IMR-90 (cell line): Measurements from ENCODE around the gene COL4A3. TPM values are rescaled to one million over a fixed set of nuclear protein-coding genes. Genes with fewer than 3 reads are reported as not detected.

Source experiments
- ATAC-seq: fragments of 200-7000 bp; cut with Tn5 transposase; 2 replicates; pipeline ENCODE4 v1.9.1; 2020; ENCODE audit warnings: low read depth, mild to moderate bottlenecking, moderate library complexity
- BruUV-seq: library from RNA; stranded (reverse); fragments of 400-500 nt; replicated peaks from 2 replicates; lab custom pipeline; 2021; lab: Mats Ljungman, UMichigan
- CTCF ChIA-PET: fragments of 300-600 bp; formaldehyde crosslinking; extraction: SDS; loops from one replicate; lab custom pipeline; 2021; ENCODE audit warnings: antibody characterized with exemption; lab: Yijun Ruan, JAX
- POLR2A ChIA-PET: fragments of 300-600 bp; sonication (Branson Sonifier 250); formaldehyde crosslinking; loops from one replicate; lab custom pipeline; 2022; ENCODE audit warnings: antibody characterized with exemption; ENCODE audit not compliant: unreplicated experiment; lab: Charles Lee
- DNase-seq: peaks from one replicate; pipeline ENCODE4 v3.0.0; 2013
- H2AFZ ChIP-seq: replicated peaks from 2 replicates; pipeline ENCODE3; 2013; ENCODE audit warnings: low read length, mild to moderate bottlenecking; ENCODE audit not compliant: poor library complexity
- H2AK5ac ChIP-seq: 2 replicates; pipeline ENCODE4 v1.6.1; 2013; ENCODE audit warnings: low read depth, low read length, inconsistent platforms
- H2AK9ac ChIP-seq: replicated peaks from 2 replicates; pipeline ENCODE3; 2013; ENCODE audit warnings: mild to moderate bottlenecking, low read depth, low read length, moderate library complexity; ENCODE audit not compliant: poor library complexity
- H2BK120ac ChIP-seq: 2 replicates; pipeline ENCODE4 v1.6.1; 2013; ENCODE audit warnings: low read depth, low read length, inconsistent platforms
- H2BK15ac ChIP-seq: 3 replicates; pipeline ENCODE4 v1.6.1; 2013; ENCODE audit warnings: low read depth, low read length, inconsistent platforms
- H2BK20ac ChIP-seq: 2 replicates; pipeline ENCODE4 v1.6.1; 2013; ENCODE audit warnings: low read depth, mild to moderate bottlenecking, inconsistent platforms, low read length, moderate library complexity
- H2BK5ac ChIP-seq: 2 replicates; pipeline ENCODE4 v1.6.1; 2013; ENCODE audit warnings: mild to moderate bottlenecking, low read depth, low read length, inconsistent platforms; ENCODE audit not compliant: poor library complexity, severe bottlenecking
- H3K14ac ChIP-seq: replicated peaks from 2 replicates; pipeline ENCODE4 v1.6.1; 2013; ENCODE audit warnings: low read depth, low read length, inconsistent platforms
- H3K18ac ChIP-seq: 2 replicates; pipeline ENCODE4 v1.6.1; 2013; ENCODE audit warnings: low read depth, low read length, control low read depth
- H3K23ac ChIP-seq: 2 replicates; pipeline ENCODE4 v1.6.1; 2013; ENCODE audit warnings: low read depth, low read length, inconsistent platforms
- H3K27ac ChIP-seq: 2 replicates; pipeline ENCODE4 v1.5.1; 2013; ENCODE audit warnings: mild to moderate bottlenecking, control low read depth, low read length; ENCODE audit not compliant: insufficient read depth
- H3K27me3 ChIP-seq: 2 replicates; pipeline ENCODE4 v1.6.1; 2013; ENCODE audit warnings: low read length; ENCODE audit not compliant: control insufficient read depth, insufficient read depth
- H3K36me3 ChIP-seq: 2 replicates; pipeline ENCODE4 v1.6.1; 2013; ENCODE audit warnings: low read length, mixed read lengths; ENCODE audit not compliant: control insufficient read depth, insufficient read depth
- H3K4ac ChIP-seq: 2 replicates; pipeline ENCODE4 v1.6.1; 2013; ENCODE audit warnings: low read depth, low read length, inconsistent platforms
- H3K4me1 ChIP-seq: 2 replicates; pipeline ENCODE4 v1.6.1; 2013; ENCODE audit warnings: low read length, mixed read lengths; ENCODE audit not compliant: control insufficient read depth, insufficient read depth
- H3K4me2 ChIP-seq: 2 replicates; pipeline ENCODE4 v1.6.1; 2013; ENCODE audit warnings: low read depth, mild to moderate bottlenecking, control low read depth, low read length, moderate library complexity
- H3K4me3 ChIP-seq: 2 replicates; pipeline ENCODE4 v1.5.1; 2013; ENCODE audit warnings: low read depth, mild to moderate bottlenecking, control low read depth, low read length, moderate library complexity; ENCODE audit not compliant: insufficient read depth
- H3K56ac ChIP-seq: 2 replicates; pipeline ENCODE4 v1.6.1; 2013; ENCODE audit warnings: low read length, inconsistent platforms; ENCODE audit not compliant: insufficient read depth; ENCODE audit errors: extremely low read depth
- H3K79me1 ChIP-seq, 2 experiments: 2 replicates each; pipeline ENCODE4 v1.6.1; 2013; ENCODE audit warnings: low read length in 2 of 2, inconsistent platforms in 1 of 2, low read depth in 1 of 2
- H3K9ac ChIP-seq: 2 replicates; pipeline ENCODE4 v1.6.1; 2013; ENCODE audit warnings: low read depth, low read length, control low read depth
- H3K9me1 ChIP-seq: 2 replicates; pipeline ENCODE4 v1.6.1; 2013; ENCODE audit warnings: low read length, inconsistent platforms; ENCODE audit not compliant: insufficient read depth
- H3K9me3 ChIP-seq: 2 replicates; pipeline ENCODE4 v1.6.1; 2013; ENCODE audit warnings: low read length; ENCODE audit not compliant: control insufficient read depth, insufficient read depth
- H4K20me1 ChIP-seq: 2 replicates; pipeline ENCODE4 v1.6.1; 2013; ENCODE audit warnings: low read length, inconsistent platforms; ENCODE audit not compliant: insufficient read depth
- H4K5ac ChIP-seq: 2 replicates; pipeline ENCODE4 v1.6.1; 2013; ENCODE audit warnings: mild to moderate bottlenecking, low read depth, low read length, control low read depth
- H4K8ac ChIP-seq, 2 experiments: 2 replicates each; pipeline ENCODE4 v1.6.1; 2013; ENCODE audit warnings: low read depth in 2 of 2, low read length in 2 of 2, control low read depth in 1 of 2, inconsistent platforms in 1 of 2
- H4K91ac ChIP-seq: 2 replicates; pipeline ENCODE4 v1.6.1; 2013; ENCODE audit warnings: low read depth, low read length, inconsistent platforms; ENCODE audit not compliant: insufficient read depth
- FOS ChIP-seq: fragments of 150-350 bp; IDR thresholded peaks from 2 replicates; pipeline ENCODE4 v1.6.1; 2016; ENCODE audit warnings: low read depth, low read length
- MAFK ChIP-seq: IDR thresholded peaks from 2 replicates; pipeline ENCODE4 v1.6.1; 2012; ENCODE audit warnings: low read depth, low read length, improper control_type of control experiment
- POLR2A ChIP-seq: IDR thresholded peaks from 2 replicates; pipeline ENCODE4 v1.6.1; 2012; ENCODE audit warnings: mild to moderate bottlenecking, low read depth, low read length
- RAD21 ChIP-seq: IDR thresholded peaks from 2 replicates; pipeline ENCODE4 v1.6.1; 2012; ENCODE audit warnings: low read length, improper control_type of control experiment
- RCOR1 ChIP-seq: IDR thresholded peaks from 2 replicates; pipeline ENCODE4 v1.6.1; 2012; ENCODE audit warnings: mild to moderate bottlenecking, low read length, improper control_type of control experiment; ENCODE audit not compliant: insufficient replicate concordance
- RFX5 ChIP-seq: IDR thresholded peaks from 2 replicates; pipeline ENCODE4 v1.8.0; 2012; ENCODE audit warnings: low read depth, mild to moderate bottlenecking, low read length, moderate library complexity
- SMC3 ChIP-seq: fragments of 150-350 bp; IDR thresholded peaks from 2 replicates; pipeline ENCODE4 v1.6.1; 2016; ENCODE audit warnings: low read depth, mild to moderate bottlenecking, antibody characterized with exemption, low read length, moderate library complexity
- WGBS, 2 experiments: methylation state at CpG; one replicate each; pipeline versions ENCODE4 v1.1.5 to v1.1.7; 2013; ENCODE audit warnings: missing lambda C conversion rate in 2 of 2; ENCODE audit not compliant: insufficient read length in 1 of 2; ENCODE audit errors: extremely low coverage in 2 of 2; 5-methylcytosine and 5-hydroxymethylcytosine counted together
- dilution Hi-C: fragments of 300-500 bp; cut with HindIII; formaldehyde crosslinking; loops from one replicate; pipeline ENCODE4 v1.14.3; 2018; ENCODE audit warnings: low sequenced_read_pairs; ENCODE audit not compliant: unreplicated experiment
- in situ Hi-C: fragments of 300-500 bp; cut with MboI; formaldehyde crosslinking; loops from 3 replicates; pipeline ENCODE4 v1.14.3; 2019; ENCODE audit warnings: low sequenced_read_pairs, inconsistent platforms, mixed read lengths
- intact Hi-C: fragments of 100-400 bp; cut with micrococcal nuclease; formaldehyde crosslinking; loops from 2 replicates; pipeline ENCODE4 v1.10.0; 2022
- polyA plus RNA-seq, 3 experiments: library from polyadenylated mRNA; depleted of rRNA; stranded (reverse); fragments of >200 nt; gene quantifications; 2 replicates each; pipeline ENCODE4 v1.2.3, GENCODE V29; 2012; ENCODE audit warnings: low replicate concordance in 1 of 3
- total RNA-seq: library from RNA; depleted of rRNA; stranded (reverse); fragments of >200 nt; gene quantifications from 2 replicates; pipeline ENCODE4 v1.2.3, GENCODE V29; 2012

COL4A3 gene
- total and polyA plus RNA-seq, 2 of the 4 experiments (the other 2 are of a cell fraction): not detected

DNA sequence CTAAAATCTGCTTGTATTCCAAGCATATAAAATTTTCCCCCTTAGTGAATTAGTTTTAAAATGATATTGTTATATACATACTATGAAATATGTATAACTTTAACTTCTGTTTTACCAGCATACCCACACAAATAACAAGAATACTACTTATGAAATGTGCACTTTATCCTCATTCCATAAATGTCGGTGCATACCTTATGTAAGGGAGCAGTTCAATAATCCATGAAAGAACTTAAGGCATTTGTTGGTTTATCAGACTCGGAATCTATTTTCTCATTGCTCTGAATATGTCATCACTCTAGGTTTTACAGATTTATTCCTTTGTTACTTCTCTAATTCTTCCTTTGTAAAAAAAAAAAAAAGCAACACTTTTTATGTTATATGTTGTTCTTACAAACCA, 148.2 kb downstream of the COL4A3 start:
- no TSS peak for BruUV-seq
- ChIA-PET CTCF (no interaction called here), POLR2A (no interaction called here)
- no peak overlapping the region for H3K4ac ChIP-seq
- H4K5ac ChIP-seq: no peak overlapping the region
- dilution Hi-C loops: no loop called here
- no peak overlapping the region for H3K9ac ChIP-seq
- no peak overlapping the region for H4K8ac ChIP-seq
- no peak overlapping the region for H2BK120ac ChIP-seq
- H3K18ac ChIP-seq: no peak overlapping the region
- H3K36me3 ChIP-seq: no peaks in the 10 kb centered on the region
- no peak overlapping the region for H2BK15ac ChIP-seq
- no CpG with 5 or more reads among the region's 2 CpGs for WGBS, 2 experiments
- H4K20me1 ChIP-seq: no peaks in the 10 kb centered on the region
- no peaks in the 10 kb centered on the region for H3K27me3 ChIP-seq
- TF ChIP-seq SMC3: no peak
- no peak for TF ChIP-seq FOS
- TF ChIP-seq RCOR1: no peak
- TF ChIP-seq RFX5: no peak
- TF ChIP-seq RAD21: no peak
- no peak for TF ChIP-seq POLR2A
- no peak for TF ChIP-seq MAFK
- H2AFZ ChIP-seq: no peak overlapping the region
- H3K56ac ChIP-seq: no peak overlapping the region
- ATAC-seq (no peak), DNase-seq (no peak)
- no peak overlapping the region for H3K27ac ChIP-seq
- no peak overlapping the region for H3K4me3 ChIP-seq
- no peaks in the 10 kb centered on the region for H3K9me1 ChIP-seq
- H4K91ac ChIP-seq: no peak overlapping the region
- intact Hi-C loops: no loop called here
- H2BK5ac ChIP-seq: no peak overlapping the region
- in situ Hi-C loops: no loop called here
- no peaks in the 10 kb centered on the region for H3K79me1 ChIP-seq
- H3K23ac ChIP-seq: no peak overlapping the region
- H3K14ac ChIP-seq: no peak overlapping the region
- no peaks in the 10 kb centered on the region for H3K9me3 ChIP-seq
- no peak overlapping the region for H3K4me2 ChIP-seq
- H2BK20ac ChIP-seq: no peak overlapping the region
- H3K4me1 ChIP-seq: no peaks in the 10 kb centered on the region
- H2AK9ac ChIP-seq: no peak overlapping the region
- no peak overlapping the region for H2AK5ac ChIP-seq
